GM18873 (cell line): ENCODE measurements around the gene CSMD2.

Experiments
- ATAC-seq: cut with Tn5 transposase; IDR thresholded peaks from one replicate; pipeline ENCODE4 v1.9.1; 2021; ENCODE audit warnings: mild to moderate bottlenecking, moderate library complexity, moderate number of reproducible peaks; ENCODE audit not compliant: unreplicated experiment, low FRiP score

Gene CSMD2

DNA sequence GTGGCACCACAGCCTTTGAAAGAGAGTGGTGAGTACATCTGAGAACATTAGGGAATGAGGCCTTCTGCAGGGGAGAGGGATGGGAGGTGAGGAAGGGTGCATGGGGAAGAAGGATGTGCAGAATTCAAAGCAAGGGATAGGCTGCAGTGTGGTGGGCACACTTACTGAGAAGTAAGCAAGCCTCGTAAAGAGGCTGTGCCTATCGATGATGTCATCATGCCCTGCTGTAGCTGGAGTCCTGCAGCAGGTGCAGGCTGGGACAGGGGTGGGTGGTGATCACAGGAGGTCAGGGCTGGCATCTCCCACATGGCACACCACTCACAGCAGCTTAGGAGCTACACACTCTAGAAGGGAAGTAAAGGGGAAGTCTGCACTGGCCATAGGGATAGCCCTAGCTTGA lies 676.4 kb downstream of the CSMD2 start:
- no peak for ATAC-seq

GRCh38 chr1:33482412-33482811 lies 682.6 kb downstream of the CSMD2 start:
- no peak for ATAC-seq

DNA sequence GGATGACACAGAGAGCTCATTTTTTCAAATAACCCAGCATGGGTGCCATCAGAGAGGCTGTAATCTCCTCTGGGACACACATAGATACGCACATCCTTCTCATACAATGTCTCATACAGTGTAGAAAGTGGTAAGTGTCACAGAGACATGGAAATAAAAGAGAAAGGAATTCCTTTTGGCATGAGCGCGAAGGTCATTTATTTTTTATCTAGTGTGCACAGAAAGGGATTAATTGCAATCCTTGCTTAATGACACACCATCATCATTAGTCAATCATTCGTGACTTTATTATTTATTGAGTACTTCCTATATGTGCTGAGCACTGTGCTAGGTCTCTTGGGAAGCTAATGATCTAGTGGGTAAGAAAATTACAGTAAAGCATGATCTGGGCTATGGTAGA lies 687.6 kb downstream of the CSMD2 start:
- ATAC-seq: no peak

- ATAC-seq: no peak
Observed at GRCh38 chr1:33473900-33474299, 691.1 kb downstream of the CSMD2 start.

DNA sequence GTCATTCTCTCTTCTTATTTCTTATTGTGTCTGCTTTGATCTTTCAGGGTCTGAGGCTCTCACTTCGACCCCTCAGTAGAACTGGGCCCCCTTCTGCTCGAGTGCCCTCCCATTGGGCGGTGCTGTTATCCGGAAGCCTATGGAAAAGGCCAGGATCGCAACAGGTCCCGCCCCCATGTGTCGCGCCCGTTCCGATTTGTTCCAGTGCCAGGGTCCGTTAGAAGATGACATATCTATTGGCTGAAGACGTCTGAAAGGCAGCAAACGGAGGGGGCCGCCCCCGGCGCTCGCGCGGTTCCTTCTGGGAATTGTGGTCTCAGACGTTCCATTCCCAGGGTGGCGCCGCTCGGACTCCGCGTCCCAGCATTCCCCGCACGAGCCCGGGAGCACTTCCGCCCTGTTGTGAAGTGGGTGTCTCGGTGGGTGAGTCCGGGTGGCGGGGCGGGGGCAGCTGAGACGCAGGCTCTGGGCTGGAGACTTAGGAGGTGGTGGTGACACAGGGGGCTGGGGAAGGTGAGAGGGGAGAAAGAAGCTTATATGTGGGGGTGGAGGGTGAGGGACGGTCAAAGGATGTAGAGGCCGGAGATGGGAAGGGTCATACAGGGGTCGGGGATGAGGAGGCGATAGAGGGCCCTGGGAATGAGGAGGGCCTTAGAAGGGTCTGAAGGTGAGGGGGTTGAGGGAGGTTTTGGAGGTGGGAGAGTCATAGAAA lies 692.6 kb downstream of the CSMD2 start, which contains the start of gene ZSCAN20:
ZSCAN20 (plus strand) TSS at position 377 of the 712 bp plus-strand sequence. CDS start 6,644 bp downstream, outside the sequence.
- ATAC-seq: peak; percentile 89

DNA sequence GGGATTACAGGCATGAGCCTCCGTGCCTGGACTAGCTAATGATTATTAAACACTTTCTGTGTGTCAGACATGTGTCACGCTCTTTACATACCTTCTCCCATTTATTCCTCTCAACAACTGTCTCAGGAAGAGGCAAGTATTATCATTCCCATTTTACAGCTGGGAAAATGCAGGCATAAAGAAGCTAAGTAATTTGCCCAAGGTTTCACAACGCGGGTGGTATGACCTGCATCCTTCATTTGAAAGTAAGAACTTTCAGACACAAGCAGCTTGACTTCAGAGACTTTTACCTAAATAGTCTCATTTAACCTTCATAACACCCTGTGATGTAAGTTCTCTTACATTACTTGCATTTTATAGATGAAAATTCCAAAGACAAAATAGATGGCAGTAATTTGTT lies 693.6 kb downstream of the CSMD2 start:
- ATAC-seq: no peak

DNA sequence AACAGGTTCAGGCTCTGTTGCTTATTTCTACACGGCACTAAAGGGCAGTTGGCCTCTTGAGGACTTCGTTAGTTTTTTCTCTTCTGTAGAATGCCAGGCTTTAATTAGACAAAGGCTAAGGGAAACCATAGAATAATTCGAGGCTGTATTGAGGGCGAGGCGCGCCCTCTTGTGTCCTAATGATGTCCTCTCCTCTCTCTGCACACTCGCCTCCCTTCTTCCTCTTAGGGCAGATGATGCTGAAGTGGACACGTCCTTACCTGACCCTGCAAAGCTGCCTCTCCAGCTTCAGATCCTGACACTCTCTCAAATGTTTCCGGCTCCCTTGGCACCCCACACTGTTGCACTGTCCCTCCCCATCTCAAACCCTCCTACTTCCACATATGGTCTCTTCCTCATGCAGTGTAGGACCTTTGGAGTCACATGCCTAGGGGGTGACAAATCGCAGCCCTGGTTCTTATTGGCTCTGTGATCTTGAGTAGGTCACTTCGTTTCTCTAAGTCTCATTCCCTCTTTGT lies 694.5 kb downstream of the CSMD2 start:
- ATAC-seq: no peak

DNA sequence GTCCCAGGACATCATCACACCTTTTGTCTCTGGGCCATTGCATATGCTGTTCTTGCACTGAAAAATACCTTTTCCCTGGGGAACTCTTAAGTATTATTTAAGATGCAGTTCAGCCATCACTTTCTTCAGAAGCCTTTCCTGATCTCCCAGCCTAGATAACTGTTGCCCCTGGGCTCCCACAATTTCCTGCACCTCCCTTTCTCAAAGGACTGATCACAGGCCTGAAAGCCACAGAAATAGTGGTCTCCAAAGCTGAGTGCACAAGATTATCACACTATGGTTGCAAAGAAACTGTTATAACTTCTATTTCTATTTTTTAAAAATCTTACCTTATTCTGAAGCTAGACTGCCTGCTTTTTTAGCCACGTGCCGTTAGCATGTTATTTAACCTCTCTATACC lies 695.3 kb downstream of the CSMD2 start:
- no peak for ATAC-seq

DNA sequence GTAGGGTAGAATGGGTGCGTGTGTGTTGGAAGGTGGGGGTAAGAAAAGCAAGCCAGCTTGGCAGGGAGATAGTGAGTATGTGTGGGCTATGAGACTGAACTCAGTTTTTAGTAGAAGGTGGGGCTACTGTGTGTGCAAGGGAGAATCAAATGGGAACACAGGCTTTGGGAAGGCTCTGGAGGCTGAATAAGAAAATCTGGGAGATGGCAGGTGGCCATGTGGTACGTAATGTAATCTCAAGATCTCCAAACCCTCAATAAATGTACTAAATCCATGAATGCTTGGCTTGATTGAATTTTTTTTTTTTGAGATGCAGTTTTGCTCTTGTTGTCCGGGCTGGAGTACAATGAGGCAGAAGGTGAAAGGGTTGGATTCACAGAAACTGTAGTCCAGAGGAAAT lies 696.1 kb downstream of the CSMD2 start:
- no peak for ATAC-seq

- ATAC-seq: no peak
Observed at GRCh38 chr1:33468531-33468930, 696.5 kb downstream of the CSMD2 start.

GRCh38 chr1:33468011-33468410 lies 697.0 kb downstream of the CSMD2 start:
- ATAC-seq: no peak

DNA sequence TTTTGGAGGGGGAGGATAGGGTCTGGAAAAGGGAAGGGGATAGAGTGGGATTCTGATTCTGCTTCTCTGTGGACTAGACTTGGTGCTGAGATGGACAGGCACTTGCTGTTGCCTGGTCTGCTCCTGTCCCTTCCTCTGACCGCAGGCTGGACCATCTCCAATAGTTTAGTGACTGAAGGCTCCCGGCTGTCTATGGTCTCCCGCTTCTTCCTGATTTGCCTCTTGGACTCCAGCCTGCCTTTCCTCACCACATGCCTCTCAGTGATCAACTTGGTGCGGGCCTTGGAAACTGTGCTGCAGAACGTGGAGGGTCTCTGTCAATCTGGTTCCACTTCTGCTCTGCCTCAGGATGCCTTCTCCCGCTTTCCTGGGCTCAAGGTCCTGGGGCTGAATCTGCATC lies 698.9 kb downstream of the CSMD2 start:
- ATAC-seq: no peak

DNA sequence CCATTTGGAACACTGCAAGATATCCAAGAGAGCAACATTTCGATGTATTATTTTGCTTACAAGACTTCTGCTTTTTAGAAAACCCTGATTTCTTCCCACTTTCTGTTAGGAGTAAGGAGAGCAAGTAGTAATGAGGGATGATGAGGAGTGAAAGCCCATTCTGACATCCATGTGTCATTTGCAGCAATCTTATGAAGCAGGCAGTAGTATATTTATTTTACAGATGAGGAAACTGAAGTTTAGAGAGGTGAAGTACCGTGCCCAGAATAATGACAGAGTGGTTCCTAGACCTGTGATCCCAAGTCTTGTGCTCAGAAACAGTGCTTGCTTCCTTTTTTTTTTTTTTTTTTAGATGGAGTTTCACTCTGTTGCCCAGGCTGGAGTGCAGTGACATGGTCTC lies 699.7 kb downstream of the CSMD2 start:
- no peak for ATAC-seq

DNA sequence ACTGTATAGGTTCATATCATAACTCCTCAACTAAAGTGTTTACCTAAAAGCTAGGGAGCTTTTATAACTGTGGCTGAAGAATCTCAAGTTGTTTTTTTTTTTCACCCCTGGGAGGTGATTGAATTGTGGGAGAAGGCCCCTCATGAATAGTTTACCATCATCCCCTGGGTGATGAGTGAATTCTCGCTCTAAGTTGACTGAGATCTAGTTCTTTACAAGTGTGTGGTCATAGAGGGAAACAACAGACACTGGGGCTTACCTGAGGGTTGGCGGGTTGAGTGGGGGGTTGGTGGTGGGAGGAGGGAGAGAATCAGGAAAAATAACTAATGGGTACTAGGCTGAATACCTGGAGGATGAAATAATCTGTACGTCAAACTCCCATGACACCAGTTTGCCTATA lies 700.5 kb downstream of the CSMD2 start:
- no peak for ATAC-seq
